GM12878 (cell line): ENCODE measurements around the gene SLC2A1. TPM values are rescaled to one million over a fixed set of nuclear protein-coding genes. Genes with fewer than 3 reads are reported as not detected.

Experiments
- HSF1 ChIP-seq: fragments of 150-350 bp; IDR thresholded peaks from 2 replicates; pipeline ENCODE4 v1.6.1; 2014; ENCODE audit warnings: mild to moderate bottlenecking, low read depth, low read length
- POU2F2 ChIP-seq: IDR thresholded peaks from 3 replicates; pipeline ENCODE4 v1.6.1; 2011; ENCODE audit warnings: low read depth, mild to moderate bottlenecking, low read length, borderline replicate concordance
- ZBTB4 ChIP-seq: fragments of 450-650 bp; formaldehyde crosslinking; IDR thresholded peaks from 2 replicates; pipeline ENCODE4 v1.4.0; 2022; ENCODE audit warnings: mild to moderate bottlenecking, moderate library complexity
- polyA plus RNA-seq, 11 experiments: library from polyadenylated mRNA; depleted of rRNA in 4 of 11; unstranded in 6 of 11; stranded (reverse) in 5 of 11; fragments of >200 nt; fragmentation: Nextera tagmentation in 4 of 11; fragmentation: Illumina TruSeq in 1 of 11; extraction: Ambion mirVana in 4 of 11; extraction: Trizol in 1 of 11; gene quantifications; 1 replicate in 1 of 11; 2 replicates in 10 of 11; pipeline versions ENCODE4 v1.2.1 to v1.2.3, GENCODE V29; 2011 to 2016; ENCODE audit warnings: inconsistent platforms in 2 of 11, missing spikeins in 2 of 11, low read depth in 1 of 11
- total RNA-seq, 4 experiments: library from RNA; depleted of rRNA in 3 of 4; stranded (reverse); fragments of >200 nt in 3 of 4; fragmentation: Illumina TruSeq in 1 of 4; extraction: Trizol in 1 of 4; gene quantifications; 2 replicates each; pipeline versions ENCODE4 v1.2.1 to v1.2.3, GENCODE V29; 2013 to 2021
- TF ChIP-seq, protein P1 (sequence below): fragments of 450-650 bp; IDR thresholded peaks from 2 replicates; pipeline ENCODE4 v1.6.1; 2017; ENCODE audit warnings: antibody characterized with exemption, mild to moderate bottlenecking, moderate library complexity

SLC2A1 gene
- total and polyA plus RNA-seq, 10 of the 15 experiments (the other 5 are each of a cell fraction or from before 2014, with no cell fraction given), result 5.7 to 66.0 (median 44.2) TPM

DNA sequence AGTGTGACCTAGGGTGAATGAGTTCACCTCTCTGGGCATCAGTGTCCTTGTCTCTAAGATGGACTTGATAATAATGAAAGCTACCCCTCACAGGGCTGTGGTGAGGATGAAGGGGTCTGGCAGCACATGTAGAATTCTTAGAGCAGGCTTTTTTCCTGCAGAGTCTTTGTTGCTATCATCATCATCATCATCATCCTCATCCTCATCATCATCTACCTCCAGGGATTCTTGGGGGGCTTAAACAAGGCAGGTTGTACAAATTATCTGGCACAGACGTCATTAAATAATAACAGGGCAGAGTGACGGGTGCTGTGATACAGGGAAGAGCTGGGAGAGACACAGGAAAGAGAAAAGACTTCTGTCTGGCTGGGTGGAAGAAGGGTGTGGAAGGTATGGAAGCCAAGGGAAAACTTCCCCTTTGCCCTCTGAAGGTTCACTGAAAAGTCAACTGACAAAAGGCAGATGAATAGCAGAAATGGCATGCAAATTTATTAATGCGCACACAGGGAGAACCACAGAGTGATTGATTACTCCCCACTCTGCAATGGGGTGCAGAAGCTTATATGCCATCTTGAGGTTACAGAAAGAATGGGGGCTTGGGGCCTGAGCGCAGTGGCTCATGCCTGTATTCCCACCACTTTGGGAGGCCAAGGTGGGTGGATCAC lies 17.0 kb upstream of the SLC2A1 start (continued):
- TF ChIP-seq HSF1 (no peak), POU2F2 (no peak), ZBTB4 (CRISPR knock-in tag) (no peak)
- TF ChIP-seq, protein P1, sequence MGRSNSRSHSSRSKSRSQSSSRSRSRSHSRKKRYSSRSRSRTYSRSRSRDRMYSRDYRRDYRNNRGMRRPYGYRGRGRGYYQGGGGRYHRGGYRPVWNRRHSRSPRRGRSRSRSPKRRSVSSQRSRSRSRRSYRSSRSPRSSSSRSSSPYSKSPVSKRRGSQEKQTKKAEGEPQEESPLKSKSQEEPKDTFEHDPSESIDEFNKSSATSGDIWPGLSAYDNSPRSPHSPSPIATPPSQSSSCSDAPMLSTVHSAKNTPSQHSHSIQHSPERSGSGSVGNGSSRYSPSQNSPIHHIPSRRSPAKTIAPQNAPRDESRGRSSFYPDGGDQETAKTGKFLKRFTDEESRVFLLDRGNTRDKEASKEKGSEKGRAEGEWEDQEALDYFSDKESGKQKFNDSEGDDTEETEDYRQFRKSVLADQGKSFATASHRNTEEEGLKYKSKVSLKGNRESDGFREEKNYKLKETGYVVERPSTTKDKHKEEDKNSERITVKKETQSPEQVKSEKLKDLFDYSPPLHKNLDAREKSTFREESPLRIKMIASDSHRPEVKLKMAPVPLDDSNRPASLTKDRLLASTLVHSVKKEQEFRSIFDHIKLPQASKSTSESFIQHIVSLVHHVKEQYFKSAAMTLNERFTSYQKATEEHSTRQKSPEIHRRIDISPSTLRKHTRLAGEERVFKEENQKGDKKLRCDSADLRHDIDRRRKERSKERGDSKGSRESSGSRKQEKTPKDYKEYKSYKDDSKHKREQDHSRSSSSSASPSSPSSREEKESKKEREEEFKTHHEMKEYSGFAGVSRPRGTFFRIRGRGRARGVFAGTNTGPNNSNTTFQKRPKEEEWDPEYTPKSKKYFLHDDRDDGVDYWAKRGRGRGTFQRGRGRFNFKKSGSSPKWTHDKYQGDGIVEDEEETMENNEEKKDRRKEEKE, result no peak
